DMS153 (cell line): Measurements from ENCODE around the gene WEE1.
"Not testable (repeated sequence)": the region's sequence is repeated elsewhere in the genome, so short reads cannot be mapped to it uniquely, and the experiment has no call there.

Experiments
- DNase-seq: peaks from one replicate; lab custom pipeline; 2025; lab: John Stamatoyannopoulos, UW

The WEE1 gene

GRCh38 chr11:9573052-9573774 is at the start of gene WEE1:
Gene WEE1, plus strand, starts transcription at chr11:9573670. Its CDS starts 264 bp downstream, at chr11:9573934.
- peak; percentile 97 for DNase-seq

- DNase-seq: no peak
Measured at GRCh38 chr11:9524001-9524400, 49.5 kb upstream of the WEE1 start.

- DNase-seq: no peak
Measured at GRCh38 chr11:9525116-9525515, 48.4 kb upstream of the WEE1 start.

- no peak for DNase-seq
Measured at GRCh38 chr11:9527481-9528135, 45.9 kb upstream of the WEE1 start.

- DNase-seq: no peak
Measured at GRCh38 chr11:9528136-9528501, 45.4 kb upstream of the WEE1 start.

- DNase-seq: no peak
Measured at GRCh38 chr11:9528573-9529333, 44.7 kb upstream of the WEE1 start.

- DNase-seq: no peak
Measured at GRCh38 chr11:9529334-9529650, 44.2 kb upstream of the WEE1 start.

GRCh38 chr11:9530020-9530621 is 43.3 kb upstream of the WEE1 start:
- DNase-seq: no peak

- DNase-seq: no peak
Measured at GRCh38 chr11:9530901-9531625, 42.4 kb upstream of the WEE1 start.

- no peak for DNase-seq
Measured at GRCh38 chr11:9533058-9533457, 40.4 kb upstream of the WEE1 start.

GRCh38 chr11:9533736-9534473 is 39.6 kb upstream of the WEE1 start:
- no peak for DNase-seq

- DNase-seq: no peak
Measured at GRCh38 chr11:9535189-9535781, 38.2 kb upstream of the WEE1 start.

GRCh38 chr11:9538548-9538947 is 34.9 kb upstream of the WEE1 start:
- DNase-seq: no peak

- DNase-seq: not testable (repeated sequence)
Measured at GRCh38 chr11:9549216-9549615, 24.3 kb upstream of the WEE1 start.

GRCh38 chr11:9550191-9550628 is 23.3 kb upstream of the WEE1 start:
- no peak for DNase-seq

GRCh38 chr11:9561279-9561982 is 12.0 kb upstream of the WEE1 start:
- no peak for DNase-seq

- DNase-seq: no peak
Measured at GRCh38 chr11:9562716-9563115, 10.8 kb upstream of the WEE1 start.

GRCh38 chr11:9563196-9563730 is 10.2 kb upstream of the WEE1 start:
- DNase-seq: no peak

GRCh38 chr11:9565822-9566560 is 7.5 kb upstream of the WEE1 start:
- peak; percentile 97 for DNase-seq
